Measurements from ENCODE around the gene ZNF460. TPM values are rescaled to one million over a fixed set of nuclear protein-coding genes. Genes with fewer than 3 reads are reported as not detected.

ZNF460 gene
- total RNA-seq, 4 donors from 2014 or later: 40.4 to 76.3 (median 65.3) TPM

GRCh38 chr19:57282011-57282643, 1.8 kb downstream of the ZNF460 start:
- ATAC-seq: no peak
- H3K9me3 ChIP-seq: no peaks in the 10 kb centered on the region
- H3K4me1 ChIP-seq: peaks cover 0 to 55% (median 15%) of the 10 kb centered on the region in 3 donors
- H3K27me3 ChIP-seq: no peaks in the 10 kb centered on the region
- no peak for TF ChIP-seq EP300 (IDR thresholded peaks at IDR 0.05)
- TF ChIP-seq, protein P1, sequence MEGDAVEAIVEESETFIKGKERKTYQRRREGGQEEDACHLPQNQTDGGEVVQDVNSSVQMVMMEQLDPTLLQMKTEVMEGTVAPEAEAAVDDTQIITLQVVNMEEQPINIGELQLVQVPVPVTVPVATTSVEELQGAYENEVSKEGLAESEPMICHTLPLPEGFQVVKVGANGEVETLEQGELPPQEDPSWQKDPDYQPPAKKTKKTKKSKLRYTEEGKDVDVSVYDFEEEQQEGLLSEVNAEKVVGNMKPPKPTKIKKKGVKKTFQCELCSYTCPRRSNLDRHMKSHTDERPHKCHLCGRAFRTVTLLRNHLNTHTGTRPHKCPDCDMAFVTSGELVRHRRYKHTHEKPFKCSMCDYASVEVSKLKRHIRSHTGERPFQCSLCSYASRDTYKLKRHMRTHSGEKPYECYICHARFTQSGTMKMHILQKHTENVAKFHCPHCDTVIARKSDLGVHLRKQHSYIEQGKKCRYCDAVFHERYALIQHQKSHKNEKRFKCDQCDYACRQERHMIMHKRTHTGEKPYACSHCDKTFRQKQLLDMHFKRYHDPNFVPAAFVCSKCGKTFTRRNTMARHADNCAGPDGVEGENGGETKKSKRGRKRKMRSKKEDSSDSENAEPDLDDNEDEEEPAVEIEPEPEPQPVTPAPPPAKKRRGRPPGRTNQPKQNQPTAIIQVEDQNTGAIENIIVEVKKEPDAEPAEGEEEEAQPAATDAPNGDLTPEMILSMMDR (IDR thresholded peaks at IDR 0.05): no peak
- TF ChIP-seq POLR2AphosphoS5 (IDR thresholded peaks at IDR 0.05): no peak
- no peak for TF ChIP-seq POLR2A (IDR thresholded peaks at IDR 0.05)
- peak overlapping the region in 1 of 4 donors; percentile 96 for H3K27ac ChIP-seq
- H3K4me3 ChIP-seq: peak overlapping the region in 1 of 2 donors; percentile 82
- 52 to 86% methylated on average over 1 to 2 of the region's 5 CpGs for WGBS, 2 donors (ENCODE audit: low coverage in 1 of 2)
- peaks cover 0 to 47% of the 10 kb centered on the region in 2 donors for H3K36me3 ChIP-seq

GRCh38 chr19:57288373-57288772, 8.1 kb downstream of the ZNF460 start:
- Histone ChIP-seq H3K36me3 (peaks cover 13 to 100% of the 10 kb centered on the region in 2 donors), H3K4me3 (no peak overlapping the region), H3K27ac (no peak overlapping the region), H3K9me3 (peaks cover 0 to 49% (median 4%) of the 10 kb centered on the region in 3 donors), H3K4me1 (peaks cover 0 to 19% (median 0%) of the 10 kb centered on the region in 3 donors), H3K27me3 (no peaks in the 10 kb centered on the region)
- no peak for ATAC-seq
- TF ChIP-seq POLR2A (IDR thresholded peaks at IDR 0.05): no peak
- TF ChIP-seq POLR2AphosphoS5 (IDR thresholded peaks at IDR 0.05): no peak
- no peak for TF ChIP-seq EP300 (IDR thresholded peaks at IDR 0.05)
- TF ChIP-seq, protein P1 (IDR thresholded peaks at IDR 0.05): no peak
- WGBS, 2 donors (ENCODE audit: low coverage in 1 of 2): 82 to 92% methylated on average over 2 to 4 of the region's 4 CpGs

DNA sequence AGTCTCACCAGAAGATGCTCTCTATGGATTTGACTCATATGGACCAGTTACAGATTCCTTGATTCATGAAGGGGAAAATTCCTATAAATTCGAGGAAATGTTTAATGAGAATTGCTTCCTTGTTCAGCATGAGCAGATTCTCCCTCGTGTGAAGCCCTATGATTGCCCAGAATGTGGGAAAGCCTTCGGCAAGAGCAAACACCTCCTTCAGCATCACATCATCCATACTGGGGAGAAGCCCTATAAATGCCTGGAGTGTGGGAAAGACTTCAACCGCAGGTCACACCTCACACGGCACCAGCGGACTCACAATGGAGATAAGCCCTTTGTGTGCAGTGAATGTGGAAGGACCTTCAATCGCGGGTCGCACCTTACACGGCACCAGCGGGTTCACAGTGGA, 10.7 kb downstream of the ZNF460 start:
- H3K36me3 ChIP-seq: peaks cover 16 to 100% of the 10 kb centered on the region in 2 donors
- H3K27ac ChIP-seq: no peak overlapping the region
- TF ChIP-seq, protein P1 (IDR thresholded peaks at IDR 0.05): no peak
- TF ChIP-seq POLR2A (IDR thresholded peaks at IDR 0.05): no peak
- TF ChIP-seq EP300 (IDR thresholded peaks at IDR 0.05): no peak
- TF ChIP-seq POLR2AphosphoS5 (IDR thresholded peaks at IDR 0.05): no peak
- H3K9me3 ChIP-seq: peaks cover 0 to 68% (median 4%) of the 10 kb centered on the region in 3 donors
- no peak overlapping the region for H3K4me3 ChIP-seq
- no peaks in the 10 kb centered on the region for H3K4me1 ChIP-seq
- no peaks in the 10 kb centered on the region for H3K27me3 ChIP-seq
- ATAC-seq: no peak
- 91 to 95% methylated on average over 5 to 10 of the region's 11 CpGs for WGBS, 2 donors (ENCODE audit: low coverage in 1 of 2)

GRCh38 chr19:57292547-57292946, 12.3 kb downstream of the ZNF460 start:
- H3K27ac ChIP-seq: no peak overlapping the region
- no peak for ATAC-seq
- H3K9me3 ChIP-seq: peaks cover 0 to 72% (median 4%) of the 10 kb centered on the region in 3 donors
- no peak overlapping the region for H3K4me3 ChIP-seq
- WGBS, 2 donors (ENCODE audit: low coverage in 1 of 2): 82% methylated on average over 1 of the region's 1 CpG; no CpG with 5 or more reads in 1 of the 2 donors
- peaks cover 20 to 94% of the 10 kb centered on the region in 2 donors for H3K36me3 ChIP-seq
- no peaks in the 10 kb centered on the region for H3K4me1 ChIP-seq
- H3K27me3 ChIP-seq: no peaks in the 10 kb centered on the region
- TF ChIP-seq POLR2AphosphoS5 (IDR thresholded peaks at IDR 0.05) (no peak), POLR2A (IDR thresholded peaks at IDR 0.05) (no peak), EP300 (IDR thresholded peaks at IDR 0.05) (no peak)

GRCh38 chr19:57293719-57294118, 13.4 kb downstream of the ZNF460 start:
- no peak overlapping the region for H3K27ac ChIP-seq
- TF ChIP-seq, protein P1 (IDR thresholded peaks at IDR 0.05): no peak
- no peak for TF ChIP-seq EP300 (IDR thresholded peaks at IDR 0.05)
- no peak for TF ChIP-seq POLR2A (IDR thresholded peaks at IDR 0.05)
- TF ChIP-seq POLR2AphosphoS5 (IDR thresholded peaks at IDR 0.05): no peak
- ATAC-seq: no peak
- WGBS, 2 donors (ENCODE audit: low coverage in 1 of 2): 83 to 100% methylated on average over 1 of the region's 1 CpG
- H3K4me1 ChIP-seq: no peaks in the 10 kb centered on the region
- peaks cover 0 to 70% (median 4%) of the 10 kb centered on the region in 3 donors for H3K9me3 ChIP-seq
- H3K27me3 ChIP-seq: no peaks in the 10 kb centered on the region
- H3K36me3 ChIP-seq: peaks cover 20 to 91% of the 10 kb centered on the region in 2 donors
- H3K4me3 ChIP-seq: no peak overlapping the region
